Measurements from ENCODE around the gene ERF.

ERF gene

DNA sequence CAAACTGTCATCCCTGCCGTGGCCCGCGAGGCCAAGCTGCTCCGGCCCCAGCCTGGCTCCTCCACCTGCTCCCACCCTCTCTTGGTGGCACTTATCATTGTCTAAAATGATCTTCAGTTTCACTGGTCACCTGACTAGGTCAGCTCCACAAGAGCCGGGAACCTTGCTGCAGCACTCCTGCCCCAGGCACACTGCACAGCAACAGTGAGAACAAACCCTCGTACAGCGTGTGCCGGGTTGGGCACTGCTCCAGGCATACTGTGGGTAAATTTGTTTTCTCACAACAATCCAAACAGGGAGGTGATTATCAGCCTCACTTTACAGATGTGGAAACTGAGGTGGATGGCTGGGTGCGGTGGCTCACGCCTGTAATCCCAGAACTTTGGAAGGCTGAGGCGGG lies 46.3 kb downstream of the ERF start:
- DNase-seq (ENCODE audit: low spot score): no peak

DNA sequence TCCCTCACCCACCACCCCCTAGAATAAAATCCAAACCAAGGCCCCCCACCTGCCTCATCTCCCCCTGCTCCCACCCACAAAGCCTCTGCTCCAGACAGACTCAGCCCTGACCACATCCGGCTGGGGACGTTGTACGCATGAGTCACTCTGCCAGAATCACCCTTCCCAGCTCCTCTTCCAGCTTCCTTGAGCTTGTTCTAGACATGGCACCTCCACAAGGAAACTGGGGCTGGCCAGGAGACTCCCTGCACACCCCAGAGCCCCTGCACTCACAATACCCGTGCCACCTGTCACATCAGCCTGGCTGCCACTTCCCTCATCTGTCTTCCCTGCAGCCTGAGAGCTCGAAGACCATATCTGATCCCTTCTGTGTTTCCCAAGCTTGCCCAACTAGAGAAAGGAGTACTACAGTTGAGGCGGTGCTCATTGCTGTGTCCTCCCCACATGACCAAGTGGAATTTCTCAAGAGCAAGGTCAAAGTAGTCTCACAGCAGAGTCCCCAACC lies 47.1 kb downstream of the ERF start:
- peak; percentile 87 for DNase-seq (ENCODE audit: low spot score)

DNA sequence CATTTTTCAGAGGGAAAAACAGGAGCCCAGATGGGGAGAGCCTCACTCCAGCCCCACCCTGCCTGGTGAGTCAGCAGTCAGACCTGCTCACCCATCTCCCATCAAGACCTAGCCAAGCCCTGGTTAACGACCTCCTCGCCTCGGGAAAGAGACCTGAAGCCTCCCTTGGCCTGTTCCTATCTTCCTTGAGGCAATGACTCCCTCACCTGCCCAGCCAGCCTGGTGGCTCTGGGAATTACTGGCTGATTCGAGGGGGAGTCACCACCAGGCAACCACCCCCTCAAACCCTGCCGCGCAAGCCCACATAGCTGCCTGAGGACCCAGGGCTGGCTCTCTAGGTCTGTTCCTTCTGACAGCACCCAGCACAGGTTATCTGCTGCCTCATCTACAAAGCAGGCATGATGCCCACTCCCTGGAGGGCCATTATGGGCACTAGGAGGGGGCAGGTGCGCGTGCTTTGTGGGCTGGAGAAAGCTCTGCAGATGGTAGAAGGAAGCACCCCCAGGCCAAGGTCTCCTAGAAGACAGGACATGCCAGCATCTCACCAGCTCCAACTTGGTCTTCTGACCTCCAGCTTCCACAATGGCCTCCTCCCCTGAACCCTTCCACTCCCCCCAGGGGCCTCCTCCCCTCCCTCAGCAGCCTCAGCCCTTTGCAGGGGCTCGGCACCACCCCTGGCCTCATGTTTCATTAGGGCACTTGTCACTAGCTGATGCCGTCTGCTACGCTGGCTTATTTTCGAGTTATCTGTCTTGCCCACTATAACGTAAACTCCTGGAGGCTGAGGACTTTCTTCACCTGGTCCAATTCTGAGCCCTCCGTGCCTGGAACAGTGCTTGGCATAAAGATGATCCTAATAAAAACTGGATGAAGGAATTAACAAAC lies 47.8 kb downstream of the ERF start:
- DNase-seq (ENCODE audit: low spot score): peak; percentile 83

- DNase-seq (ENCODE audit: low spot score): no peak
These were observed 50.3 kb downstream of the ERF start for GRCh38 chr19:42204664-42205063.

DNA sequence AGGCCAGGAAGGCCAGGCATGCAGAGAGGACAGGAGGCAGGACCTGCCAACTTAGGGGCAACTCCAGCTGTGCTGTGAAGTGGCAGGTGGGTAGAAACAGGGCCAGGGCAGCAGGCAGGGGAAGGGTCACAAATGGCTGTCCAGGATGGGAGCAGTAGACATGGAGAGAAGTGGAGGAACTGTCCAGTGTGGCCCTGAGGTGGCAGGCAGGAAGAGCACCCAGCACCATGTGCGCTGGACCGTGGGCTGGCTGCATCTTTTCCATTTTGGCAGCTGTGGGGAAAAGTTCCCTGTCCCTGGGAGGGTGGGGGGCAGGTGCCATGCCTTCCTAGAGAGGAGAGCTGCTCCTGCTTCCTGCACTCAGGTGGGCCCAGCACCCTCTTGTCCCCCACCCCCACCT lies 51.2 kb downstream of the ERF start:
- DNase-seq (ENCODE audit: low spot score): no peak

GRCh38 chr19:42202290-42202880 lies 52.5 kb downstream of the ERF start:
- no peak for DNase-seq (ENCODE audit: low spot score)

DNA sequence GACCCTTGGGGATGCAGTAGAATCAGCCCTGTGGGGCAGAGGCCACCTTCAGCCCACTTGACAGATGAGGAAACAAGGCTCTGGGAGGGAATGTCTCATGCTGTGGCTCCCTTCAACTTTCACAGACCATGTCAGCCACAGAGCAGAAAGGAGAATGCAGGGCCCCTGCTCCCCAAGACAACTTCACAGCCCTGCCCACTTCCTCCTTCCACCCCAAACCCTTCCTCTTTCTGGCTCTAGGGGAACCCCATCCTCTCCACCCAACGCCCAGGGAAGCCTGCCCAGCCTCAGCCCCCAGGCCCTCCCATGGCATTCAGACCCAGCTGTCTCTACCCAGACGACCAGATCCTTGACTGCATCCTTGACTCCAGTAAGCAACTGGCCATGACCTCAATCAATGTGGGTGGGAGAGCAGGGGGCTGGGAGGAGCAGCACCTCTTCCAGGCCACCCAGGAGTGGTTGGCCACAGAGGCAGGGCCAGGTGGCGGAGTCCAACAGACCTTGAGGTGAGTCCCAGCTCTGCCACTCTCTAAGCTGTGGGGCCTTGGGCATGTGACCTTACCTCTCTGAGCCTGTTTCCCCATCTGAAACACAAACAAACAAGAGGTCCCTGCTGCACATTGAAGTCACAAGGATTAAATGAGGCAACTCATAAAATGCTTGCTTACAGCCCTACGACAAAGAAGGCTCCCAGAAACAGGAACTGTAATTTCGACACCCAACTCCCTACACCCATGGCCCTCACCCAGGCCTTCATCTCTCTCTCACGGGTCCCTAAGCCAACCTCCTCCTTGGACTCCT lies 53.2 kb downstream of the ERF start:
- no peak for DNase-seq (ENCODE audit: low spot score)

DNA sequence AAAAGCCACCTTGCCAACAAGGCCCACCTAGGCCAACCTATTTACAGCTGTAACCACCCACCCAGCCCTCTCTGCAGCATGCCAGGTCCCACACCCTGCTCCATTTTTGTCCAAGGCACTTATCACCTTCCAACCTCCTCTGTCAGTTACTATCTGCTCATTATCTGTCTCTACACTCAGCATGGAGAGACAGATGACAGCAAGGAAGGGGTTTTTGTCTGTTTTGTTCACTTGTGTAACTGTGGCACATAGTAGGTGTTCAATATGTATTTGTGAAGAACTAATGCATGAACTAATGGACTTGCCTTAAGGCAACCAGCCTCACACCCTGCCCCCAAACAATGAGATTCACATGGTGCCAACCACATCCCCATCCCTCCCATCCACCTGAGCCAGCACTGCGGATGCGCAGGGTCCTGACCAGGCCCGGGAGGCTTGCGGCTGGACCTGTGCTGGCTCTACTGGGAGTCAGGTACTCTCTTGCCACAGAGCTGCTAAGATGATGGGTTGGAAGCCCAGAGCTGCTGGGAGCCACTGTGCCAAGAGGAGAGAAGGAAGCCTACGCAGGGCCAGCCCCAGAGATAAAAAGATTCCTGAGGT lies 54.7 kb downstream of the ERF start:
- DNase-seq (ENCODE audit: low spot score): no peak

- DNase-seq (ENCODE audit: low spot score): no peak
These were observed 55.4 kb downstream of the ERF start for GRCh38 chr19:42199440-42200115.

DNA sequence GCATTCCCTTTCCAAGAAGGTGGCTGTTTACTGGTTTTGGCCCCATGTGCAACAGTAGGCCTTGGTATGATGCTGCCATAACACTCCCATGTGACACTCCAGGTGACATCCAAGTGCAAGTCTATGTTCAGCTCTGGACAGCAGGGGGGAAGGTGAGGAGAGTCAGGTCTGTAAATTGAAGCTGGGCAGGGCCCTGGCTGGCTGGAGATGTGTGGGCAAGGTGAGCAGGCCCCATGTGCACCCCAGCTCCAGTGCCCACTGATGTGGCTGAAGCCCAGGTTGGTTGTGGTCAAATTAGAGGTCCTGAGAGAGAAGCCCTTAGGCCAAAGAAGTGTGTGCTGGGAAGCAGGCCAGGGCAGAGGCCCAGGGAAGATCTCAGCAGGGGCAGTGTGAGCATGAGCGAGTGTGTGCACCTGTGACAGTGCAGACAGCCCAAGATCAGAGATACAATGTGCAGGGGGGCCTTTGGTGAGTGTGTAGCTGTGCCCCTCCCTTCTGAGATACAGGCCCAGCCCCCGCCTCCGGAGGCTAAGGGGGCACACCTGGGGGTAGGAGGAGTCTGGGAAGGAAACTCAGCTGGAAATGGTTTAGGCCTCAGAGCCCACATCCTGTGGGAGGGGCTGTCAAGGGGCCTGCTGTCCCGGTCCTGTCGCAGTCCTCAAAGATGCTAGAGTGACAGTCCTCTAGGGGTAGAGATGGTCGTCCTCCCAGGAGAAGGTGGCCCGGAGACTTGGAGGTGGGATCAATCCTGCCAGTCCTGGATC lies 56.1 kb downstream of the ERF start:
- no peak for DNase-seq (ENCODE audit: low spot score)

Data from GM03348 (cell line).